HCT116 (cell line): ENCODE measurements around the gene OTOG. TPM values are rescaled to one million over a fixed set of nuclear protein-coding genes. Genes with fewer than 3 reads are reported as not detected.

Experiments
- ATAC-seq: fragments of 200-7000 bp; cut with Tn5 transposase; 2 replicates; pipeline ENCODE4 v1.9.1; 2020; ENCODE audit warnings: mild to moderate bottlenecking, moderate library complexity
- BruUV-seq: library from RNA; stranded (reverse); fragments of 400-500 nt; replicated peaks from 2 replicates; lab custom pipeline; 2021; lab: Mats Ljungman, UMichigan
- CTCF ChIA-PET: fragments of 300-600 bp; sonication (Branson Sonifier 250); formaldehyde crosslinking; loops from one replicate; lab custom pipeline; 2021; ENCODE audit warnings: antibody characterized with exemption; lab: Charles Lee
- POLR2A ChIA-PET: fragments of 300-600, 350-600 bp; sonication (Branson Sonifier 250); formaldehyde crosslinking; loops from one replicate; lab custom pipeline; 2021; ENCODE audit warnings: antibody characterized with exemption; lab: Charles Lee
- RAD21 ChIA-PET, 2 experiments: fragments of 300-600 bp; sonication (Branson Sonifier 250); formaldehyde crosslinking; loops; one replicate each; lab custom pipeline; 2023; ENCODE audit warnings: low total read pairs in 2 of 2; ENCODE audit not compliant: uncharacterized antibody in 2 of 2, unreplicated experiment in 2 of 2, low non-redundant PET in 1 of 2; lab: Charles Lee
- DNase-seq: peaks from one replicate; pipeline ENCODE4 v3.0.0-alpha.2; 2010; ENCODE audit warnings: low read depth, low spot score
- H2AFZ ChIP-seq: fragments of 200-600 bp; shearing (Covaris generic), sonication (generic); 2 replicates; pipeline ENCODE4 v1.6.1; 2017; ENCODE audit warnings: low read depth, mixed run types, mixed read lengths, antibody characterized with exemption, low read length; ENCODE audit not compliant: poor library complexity, severe bottlenecking
- H3K27ac ChIP-seq: 2 replicates; pipeline ENCODE4 v1.5.1; 2012; ENCODE audit warnings: low read depth, low read length
- H3K27me3 ChIP-seq: fragments of 200-600 bp; sonication (generic); 2 replicates; pipeline ENCODE4 v1.6.1; 2016; ENCODE audit warnings: mixed run types, low read length, mixed read lengths; ENCODE audit not compliant: insufficient read depth
- H3K36me3 ChIP-seq, 2 experiments: fragments of 200-500 bp in 1 of 2; fragments of 200-600 bp in 1 of 2; sonication (Bioruptor generic) in 1 of 2; sonication (generic) in 1 of 2; 2 replicates each; pipeline versions ENCODE4 v1.5.1 to v1.6.1; 2014 to 2016; ENCODE audit warnings: low read length in 2 of 2, inconsistent platforms in 1 of 2, mixed read lengths in 1 of 2, mixed run types in 1 of 2; ENCODE audit not compliant: insufficient read depth in 2 of 2, control insufficient read depth in 1 of 2
- H3K4me1 ChIP-seq, 2 experiments: fragments of 200-600 bp in 1 of 2; sonication (generic) in 1 of 2; 2 replicates each; pipeline versions ENCODE4 v1.5.1 to v1.6.1; 2012 to 2017; ENCODE audit warnings: low read length in 2 of 2, inconsistent platforms in 1 of 2, mild to moderate bottlenecking in 1 of 2, mixed read lengths in 1 of 2, mixed run types in 1 of 2, moderate library complexity in 1 of 2; ENCODE audit not compliant: insufficient read depth in 2 of 2, control insufficient read depth in 1 of 2
- H3K4me2 ChIP-seq: fragments of 200-600 bp; sonication (generic); 2 replicates; pipeline ENCODE4 v1.6.1; 2017; ENCODE audit warnings: mixed run types, low read length, mixed read lengths
- H3K4me3 ChIP-seq, 2 experiments: fragments of 200-600 bp in 1 of 2; sonication (generic) in 1 of 2; replicated peaks in 1 of 2; 2 replicates each; pipeline ENCODE4 v1.5.1; 2011 to 2016; ENCODE audit warnings: low read length in 2 of 2, control low read depth in 1 of 2, low read depth in 1 of 2, mild to moderate bottlenecking in 1 of 2, mixed read lengths in 1 of 2, mixed run types in 1 of 2
- H3K79me2 ChIP-seq: fragments of 200-600 bp; sonication (generic); 2 replicates; pipeline ENCODE4 v1.6.1; 2017; ENCODE audit warnings: mild to moderate bottlenecking, mixed run types, low read length, moderate library complexity, mixed read lengths; ENCODE audit not compliant: insufficient read depth
- H3K9ac ChIP-seq: fragments of 200-600 bp; sonication (generic); 2 replicates; pipeline ENCODE4 v1.6.1; 2016; ENCODE audit warnings: low read length, mixed read lengths
- H3K9me2 ChIP-seq: fragments of 200-600 bp; sonication (generic), shearing (Covaris generic); 2 replicates; pipeline ENCODE4 v1.6.1; 2017; ENCODE audit warnings: mixed run types, mild to moderate bottlenecking, moderate library complexity; ENCODE audit not compliant: insufficient read depth
- H3K9me3 ChIP-seq, 2 experiments: fragments of 200-500 bp in 1 of 2; fragments of 200-600 bp in 1 of 2; sonication (Bioruptor generic) in 1 of 2; sonication (generic) in 1 of 2; 2 replicates each; pipeline ENCODE4 v1.6.1; 2014 to 2017; ENCODE audit warnings: low read length in 2 of 2, mixed read lengths in 2 of 2, inconsistent platforms in 1 of 2, low read depth in 1 of 2, mild to moderate bottlenecking in 1 of 2, mixed run types in 1 of 2, moderate library complexity in 1 of 2; ENCODE audit not compliant: control insufficient read depth in 1 of 2, insufficient read depth in 1 of 2
- H4K20me1 ChIP-seq: fragments of 200-600 bp; sonication (generic), shearing (Covaris generic); 2 replicates; pipeline ENCODE4 v1.6.1; 2017; ENCODE audit warnings: mixed run types, mild to moderate bottlenecking, moderate library complexity; ENCODE audit not compliant: insufficient read depth
- CBX3 ChIP-seq: IDR thresholded peaks from 2 replicates; pipeline ENCODE4 v1.6.1; 2012; ENCODE audit warnings: low read depth
- CEBPB ChIP-seq: IDR thresholded peaks from 2 replicates; pipeline ENCODE4 v1.6.1; 2012; ENCODE audit warnings: low read depth
- EGR1 ChIP-seq: IDR thresholded peaks from 2 replicates; pipeline ENCODE4 v1.6.1; 2012; ENCODE audit warnings: low read depth
- ELF1 ChIP-seq: IDR thresholded peaks from 2 replicates; pipeline ENCODE4 v1.6.1; 2012; ENCODE audit warnings: low read depth, borderline replicate concordance
- EZH2 ChIP-seq: fragments of 200-600 bp; sonication (generic); IDR thresholded peaks from 2 replicates; pipeline ENCODE4 v1.6.1; 2017; ENCODE audit warnings: antibody characterized with exemption, mixed run types
- JUND ChIP-seq: IDR thresholded peaks from 2 replicates; pipeline ENCODE4 v1.6.1; 2012
- POLR2A ChIP-seq: IDR thresholded peaks from 2 replicates; pipeline ENCODE4 v1.7.0; 2011; ENCODE audit warnings: borderline replicate concordance; ENCODE audit not compliant: insufficient read depth, insufficient read length; ENCODE audit errors: extremely low read depth
- POLR2AphosphoS5 ChIP-seq: IDR thresholded peaks from 2 replicates; pipeline ENCODE4 v1.6.1; 2011; ENCODE audit warnings: mild to moderate bottlenecking, low read depth, low read length, moderate library complexity
- RAD21 ChIP-seq: IDR thresholded peaks from 2 replicates; pipeline ENCODE4 v1.6.1; 2012; ENCODE audit warnings: low read depth, mild to moderate bottlenecking
- SP1 ChIP-seq: IDR thresholded peaks from 2 replicates; pipeline ENCODE4 v1.6.1; 2012; ENCODE audit warnings: low read depth
- SRF ChIP-seq: IDR thresholded peaks from 2 replicates; pipeline ENCODE4 v1.6.1; 2012; ENCODE audit warnings: low read depth
- TCF7L2 ChIP-seq: IDR thresholded peaks from 2 replicates; pipeline ENCODE4 v1.7.0; 2011; ENCODE audit warnings: borderline replicate concordance, inconsistent platforms; ENCODE audit not compliant: insufficient read depth, insufficient read length; ENCODE audit errors: extremely low read depth
- YY1 ChIP-seq: IDR thresholded peaks from 2 replicates; pipeline ENCODE4 v1.6.1; 2011; ENCODE audit warnings: low read length, low read depth, moderate library complexity, mild to moderate bottlenecking; ENCODE audit not compliant: insufficient replicate concordance; ENCODE audit errors: extremely low read depth
- ZNF274 ChIP-seq: fragments of 200-500 bp; sonication (Bioruptor generic); IDR thresholded peaks from 2 replicates; pipeline ENCODE4 v1.6.1; 2014; ENCODE audit warnings: mild to moderate bottlenecking, low read depth, low read length, inconsistent platforms
- intact Hi-C: fragments of 100-400 bp; cut with micrococcal nuclease; formaldehyde crosslinking; loops from 2 replicates; pipeline ENCODE4 v1.10.0; 2022
- total RNA-seq: library from RNA; stranded (reverse); gene quantifications from one replicate; pipeline ENCODE4 v1.2.1, GENCODE V29; 2021; ENCODE audit not compliant: unreplicated experiment
- TF ChIP-seq, protein P1 (sequence below): IDR thresholded peaks from 2 replicates; pipeline ENCODE4 v1.6.1; 2012
- TF ChIP-seq, protein P2 (sequence below): IDR thresholded peaks from 2 replicates; pipeline ENCODE4 v1.6.1; 2012; ENCODE audit warnings: low read depth
- TF ChIP-seq, protein P3 (sequence below), 3 experiments: fragments of 200-600 bp in 1 of 3; sonication (generic) in 1 of 3; IDR thresholded peaks in 2 of 3; conservative IDR thresholded peaks in 1 of 3; 2 replicates each; pipeline ENCODE4 v1.5.1; 2012 to 2017; ENCODE audit warnings: low read depth in 2 of 3, low read length in 2 of 3, antibody characterized with exemption in 1 of 3, borderline replicate concordance in 1 of 3, control low read depth in 1 of 3, mild to moderate bottlenecking in 1 of 3, mixed read lengths in 1 of 3, mixed run types in 1 of 3, moderate library complexity in 1 of 3; ENCODE audit not compliant: insufficient read depth in 1 of 3
- TF ChIP-seq, protein P4 (sequence below): IDR thresholded peaks from 2 replicates; pipeline ENCODE4 v1.6.1; 2012
- TF ChIP-seq, protein P5 (sequence below): IDR thresholded peaks from 2 replicates; pipeline ENCODE4 v1.6.1; 2011; ENCODE audit warnings: mild to moderate bottlenecking, low read length, moderate library complexity; ENCODE audit not compliant: insufficient replicate concordance; ENCODE audit errors: extremely low read depth

OTOG gene
- total RNA-seq, 1 experiment from 2014 or later, result 0.07 TPM

DNA sequence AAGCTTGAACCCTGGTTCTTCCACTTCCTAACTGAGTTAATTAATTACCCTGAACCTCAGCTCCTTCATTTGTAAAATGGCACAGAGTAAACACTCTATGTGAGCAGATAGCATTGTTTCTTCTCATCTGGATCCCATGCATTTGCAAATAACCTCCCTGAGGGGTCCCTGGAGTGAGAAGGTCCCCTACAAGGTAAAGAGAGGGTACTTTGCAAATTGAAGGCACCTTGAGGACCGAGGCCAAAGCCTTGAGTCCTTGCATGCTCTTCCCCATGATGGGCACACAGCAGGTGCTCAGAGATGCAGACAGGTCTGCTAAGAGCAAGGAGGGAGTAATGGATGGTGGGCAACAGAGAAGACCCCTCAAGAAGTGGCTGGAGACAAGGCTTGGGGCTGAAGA, 33.2 kb downstream of the OTOG start:
- Histone ChIP-seq H2AFZ (no peak overlapping the region), H3K4me2 (no peak overlapping the region), H3K79me2 (no peaks in the 10 kb centered on the region), H3K4me3 (no peak overlapping the region), H3K27ac (no peak overlapping the region), H4K20me1 (no peaks in the 10 kb centered on the region), H3K4me1 (no peaks in the 10 kb centered on the region), H3K36me3 (no peaks in the 10 kb centered on the region), H3K9me2 (no peaks in the 10 kb centered on the region), H3K9me3 (no peaks in the 10 kb centered on the region), H3K27me3 (no peaks in the 10 kb centered on the region), H3K9ac (no peak overlapping the region)
- BruUV-seq, result no TSS peak
- DNase-seq (no peak), ATAC-seq (no peak)
- RAD21 ChIA-PET, result no interaction called here
- CTCF ChIA-PET, result no interaction called here
- POLR2A ChIA-PET, result no interaction called here
- TF ChIP-seq YY1, result no peak
- TF ChIP-seq, protein P1, sequence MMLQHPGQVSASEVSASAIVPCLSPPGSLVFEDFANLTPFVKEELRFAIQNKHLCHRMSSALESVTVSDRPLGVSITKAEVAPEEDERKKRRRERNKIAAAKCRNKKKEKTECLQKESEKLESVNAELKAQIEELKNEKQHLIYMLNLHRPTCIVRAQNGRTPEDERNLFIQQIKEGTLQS, result no peak
- no peak for TF ChIP-seq RAD21
- no peak for TF ChIP-seq CBX3
- TF ChIP-seq SP1, result no peak
- TF ChIP-seq, protein P2, sequence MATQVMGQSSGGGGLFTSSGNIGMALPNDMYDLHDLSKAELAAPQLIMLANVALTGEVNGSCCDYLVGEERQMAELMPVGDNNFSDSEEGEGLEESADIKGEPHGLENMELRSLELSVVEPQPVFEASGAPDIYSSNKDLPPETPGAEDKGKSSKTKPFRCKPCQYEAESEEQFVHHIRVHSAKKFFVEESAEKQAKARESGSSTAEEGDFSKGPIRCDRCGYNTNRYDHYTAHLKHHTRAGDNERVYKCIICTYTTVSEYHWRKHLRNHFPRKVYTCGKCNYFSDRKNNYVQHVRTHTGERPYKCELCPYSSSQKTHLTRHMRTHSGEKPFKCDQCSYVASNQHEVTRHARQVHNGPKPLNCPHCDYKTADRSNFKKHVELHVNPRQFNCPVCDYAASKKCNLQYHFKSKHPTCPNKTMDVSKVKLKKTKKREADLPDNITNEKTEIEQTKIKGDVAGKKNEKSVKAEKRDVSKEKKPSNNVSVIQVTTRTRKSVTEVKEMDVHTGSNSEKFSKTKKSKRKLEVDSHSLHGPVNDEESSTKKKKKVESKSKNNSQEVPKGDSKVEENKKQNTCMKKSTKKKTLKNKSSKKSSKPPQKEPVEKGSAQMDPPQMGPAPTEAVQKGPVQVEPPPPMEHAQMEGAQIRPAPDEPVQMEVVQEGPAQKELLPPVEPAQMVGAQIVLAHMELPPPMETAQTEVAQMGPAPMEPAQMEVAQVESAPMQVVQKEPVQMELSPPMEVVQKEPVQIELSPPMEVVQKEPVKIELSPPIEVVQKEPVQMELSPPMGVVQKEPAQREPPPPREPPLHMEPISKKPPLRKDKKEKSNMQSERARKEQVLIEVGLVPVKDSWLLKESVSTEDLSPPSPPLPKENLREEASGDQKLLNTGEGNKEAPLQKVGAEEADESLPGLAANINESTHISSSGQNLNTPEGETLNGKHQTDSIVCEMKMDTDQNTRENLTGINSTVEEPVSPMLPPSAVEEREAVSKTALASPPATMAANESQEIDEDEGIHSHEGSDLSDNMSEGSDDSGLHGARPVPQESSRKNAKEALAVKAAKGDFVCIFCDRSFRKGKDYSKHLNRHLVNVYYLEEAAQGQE, result no peak
- no peak for TF ChIP-seq SRF
- no peak for TF ChIP-seq ELF1
- TF ChIP-seq CEBPB, result no peak
- TF ChIP-seq JUND, result no peak
- no peak for TF ChIP-seq EZH2
- TF ChIP-seq EGR1, result no peak
- TF ChIP-seq, protein P3, sequence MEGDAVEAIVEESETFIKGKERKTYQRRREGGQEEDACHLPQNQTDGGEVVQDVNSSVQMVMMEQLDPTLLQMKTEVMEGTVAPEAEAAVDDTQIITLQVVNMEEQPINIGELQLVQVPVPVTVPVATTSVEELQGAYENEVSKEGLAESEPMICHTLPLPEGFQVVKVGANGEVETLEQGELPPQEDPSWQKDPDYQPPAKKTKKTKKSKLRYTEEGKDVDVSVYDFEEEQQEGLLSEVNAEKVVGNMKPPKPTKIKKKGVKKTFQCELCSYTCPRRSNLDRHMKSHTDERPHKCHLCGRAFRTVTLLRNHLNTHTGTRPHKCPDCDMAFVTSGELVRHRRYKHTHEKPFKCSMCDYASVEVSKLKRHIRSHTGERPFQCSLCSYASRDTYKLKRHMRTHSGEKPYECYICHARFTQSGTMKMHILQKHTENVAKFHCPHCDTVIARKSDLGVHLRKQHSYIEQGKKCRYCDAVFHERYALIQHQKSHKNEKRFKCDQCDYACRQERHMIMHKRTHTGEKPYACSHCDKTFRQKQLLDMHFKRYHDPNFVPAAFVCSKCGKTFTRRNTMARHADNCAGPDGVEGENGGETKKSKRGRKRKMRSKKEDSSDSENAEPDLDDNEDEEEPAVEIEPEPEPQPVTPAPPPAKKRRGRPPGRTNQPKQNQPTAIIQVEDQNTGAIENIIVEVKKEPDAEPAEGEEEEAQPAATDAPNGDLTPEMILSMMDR (IDR thresholded peaks at IDR 0.05 in 2 of 3, conservative IDR thresholded peaks at IDR 0.05 in 1 of 3; ENCODE audit: borderline replicate concordance in 1 of 3, insufficient read depth in 1 of 3, low read depth in 2 of 3, low read length in 2 of 3), result no peak
- TF ChIP-seq, protein P4, sequence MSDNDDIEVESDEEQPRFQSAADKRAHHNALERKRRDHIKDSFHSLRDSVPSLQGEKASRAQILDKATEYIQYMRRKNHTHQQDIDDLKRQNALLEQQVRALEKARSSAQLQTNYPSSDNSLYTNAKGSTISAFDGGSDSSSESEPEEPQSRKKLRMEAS, result no peak
- TF ChIP-seq, protein P5, sequence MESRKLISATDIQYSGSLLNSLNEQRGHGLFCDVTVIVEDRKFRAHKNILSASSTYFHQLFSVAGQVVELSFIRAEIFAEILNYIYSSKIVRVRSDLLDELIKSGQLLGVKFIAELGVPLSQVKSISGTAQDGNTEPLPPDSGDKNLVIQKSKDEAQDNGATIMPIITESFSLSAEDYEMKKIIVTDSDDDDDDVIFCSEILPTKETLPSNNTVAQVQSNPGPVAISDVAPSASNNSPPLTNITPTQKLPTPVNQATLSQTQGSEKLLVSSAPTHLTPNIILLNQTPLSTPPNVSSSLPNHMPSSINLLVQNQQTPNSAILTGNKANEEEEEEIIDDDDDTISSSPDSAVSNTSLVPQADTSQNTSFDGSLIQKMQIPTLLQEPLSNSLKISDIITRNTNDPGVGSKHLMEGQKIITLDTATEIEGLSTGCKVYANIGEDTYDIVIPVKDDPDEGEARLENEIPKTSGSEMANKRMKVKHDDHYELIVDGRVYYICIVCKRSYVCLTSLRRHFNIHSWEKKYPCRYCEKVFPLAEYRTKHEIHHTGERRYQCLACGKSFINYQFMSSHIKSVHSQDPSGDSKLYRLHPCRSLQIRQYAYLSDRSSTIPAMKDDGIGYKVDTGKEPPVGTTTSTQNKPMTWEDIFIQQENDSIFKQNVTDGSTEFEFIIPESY, result no peak
- no peak for TF ChIP-seq ZNF274
- no peak for TF ChIP-seq TCF7L2
- TF ChIP-seq POLR2AphosphoS5, result no peak
- TF ChIP-seq POLR2A, result no peak
- intact Hi-C loops, result no loop called here
